Measurements from ENCODE around the gene PPP1R26.

DNA sequence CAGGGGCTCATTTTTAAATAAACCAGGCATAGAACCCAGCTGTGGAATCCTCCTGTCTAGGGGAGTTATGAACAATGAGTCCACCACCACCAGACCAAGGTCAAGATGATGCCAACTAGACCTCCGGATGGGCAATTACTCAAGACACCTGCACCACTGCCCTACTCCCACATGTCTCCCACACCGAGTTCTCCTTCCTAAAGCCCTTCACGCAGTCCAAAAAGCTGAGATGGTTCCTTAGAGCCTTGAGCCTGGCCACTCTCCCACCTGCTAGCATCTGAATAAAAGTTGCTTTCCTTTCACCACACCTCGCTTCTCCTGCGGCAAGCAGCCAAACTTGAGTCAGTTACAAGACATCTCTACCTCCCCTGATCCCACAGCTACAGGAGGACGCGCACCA lies 15.4 kb upstream of the PPP1R26 start:
- TF ChIP-seq, protein P1, sequence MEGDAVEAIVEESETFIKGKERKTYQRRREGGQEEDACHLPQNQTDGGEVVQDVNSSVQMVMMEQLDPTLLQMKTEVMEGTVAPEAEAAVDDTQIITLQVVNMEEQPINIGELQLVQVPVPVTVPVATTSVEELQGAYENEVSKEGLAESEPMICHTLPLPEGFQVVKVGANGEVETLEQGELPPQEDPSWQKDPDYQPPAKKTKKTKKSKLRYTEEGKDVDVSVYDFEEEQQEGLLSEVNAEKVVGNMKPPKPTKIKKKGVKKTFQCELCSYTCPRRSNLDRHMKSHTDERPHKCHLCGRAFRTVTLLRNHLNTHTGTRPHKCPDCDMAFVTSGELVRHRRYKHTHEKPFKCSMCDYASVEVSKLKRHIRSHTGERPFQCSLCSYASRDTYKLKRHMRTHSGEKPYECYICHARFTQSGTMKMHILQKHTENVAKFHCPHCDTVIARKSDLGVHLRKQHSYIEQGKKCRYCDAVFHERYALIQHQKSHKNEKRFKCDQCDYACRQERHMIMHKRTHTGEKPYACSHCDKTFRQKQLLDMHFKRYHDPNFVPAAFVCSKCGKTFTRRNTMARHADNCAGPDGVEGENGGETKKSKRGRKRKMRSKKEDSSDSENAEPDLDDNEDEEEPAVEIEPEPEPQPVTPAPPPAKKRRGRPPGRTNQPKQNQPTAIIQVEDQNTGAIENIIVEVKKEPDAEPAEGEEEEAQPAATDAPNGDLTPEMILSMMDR (IDR thresholded peaks at IDR 0.05): no peak
- TF ChIP-seq POLR2A (IDR thresholded peaks at IDR 0.05): no peak

All from stomach (tissue), 4 donors.